Measurements from ENCODE around the gene GRM7. TPM values are rescaled to one million over a fixed set of nuclear protein-coding genes. Genes with fewer than 3 reads are reported as not detected.

Gene GRM7
- total RNA-seq, 1 experiment from 2014 or later, result 0.28 TPM

DNA sequence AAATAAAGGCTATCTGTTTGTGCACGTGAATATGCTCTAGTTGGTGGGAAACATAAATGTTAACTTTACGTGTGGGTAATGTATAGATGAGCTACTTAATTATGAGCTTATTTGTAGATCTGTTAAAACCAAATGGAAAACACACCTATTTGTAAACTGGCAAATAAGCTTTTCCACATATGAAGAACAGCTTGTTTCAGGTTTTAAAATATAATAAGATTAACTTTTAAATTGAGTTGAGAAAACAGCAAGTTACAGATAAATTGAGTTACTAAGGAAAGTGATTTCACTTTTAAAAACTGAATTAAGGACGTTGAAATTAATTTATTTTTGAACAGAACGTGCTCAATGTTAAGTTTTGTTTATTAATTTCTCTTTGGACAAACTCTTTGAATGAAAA, 140.5 kb downstream of the GRM7 start:
- H3K4me1 ChIP-seq (ENCODE audit: insufficient read depth, low read length), result no peaks in the 10 kb centered on the region
- Mint-ChIP-seq H3K36me3 (ENCODE audit: insufficient read depth in 1 of 3, low read depth in 3 of 3) (peaks cover 3 to 16% (median 13%) of the 10 kb centered on the region in 3 experiments), H3K9me3 (peaks cover 5 to 14% of the 10 kb centered on the region in 2 experiments), H3K27ac (no peak overlapping the region), H3K27me3 (ENCODE audit: low read depth) (no peaks in the 10 kb centered on the region), H3K4me3 (no peak overlapping the region), H3K4me1 (peaks cover 4 to 5% of the 10 kb centered on the region in 2 experiments)
- H3K79me2 ChIP-seq (ENCODE audit: insufficient read depth, low read length), result no peaks in the 10 kb centered on the region
- H3T11ph ChIP-seq (ENCODE audit: low read length), result no peak overlapping the region
- no peak overlapping the region for H4K5ac ChIP-seq (ENCODE audit: insufficient read length, low read depth, low read length)
- no peak overlapping the region for H3K27ac ChIP-seq (ENCODE audit: insufficient read length, low read depth, low read length)
- no peak overlapping the region for H2BK15ac ChIP-seq (ENCODE audit: low read depth, low read length)
- no CpG with 5 or more reads among the region's 4 CpGs for WGBS (ENCODE audit: extremely low coverage, insufficient read length, low lambda C conversion rate)
- no peaks in the 10 kb centered on the region for H3K9me3 ChIP-seq (ENCODE audit: control insufficient read depth, low read depth, low read length)
- H3K18ac ChIP-seq (ENCODE audit: insufficient read length, low read depth, low read length), result no peak overlapping the region
- no peak overlapping the region for H3K4me2 ChIP-seq (ENCODE audit: insufficient read depth, insufficient read length, low read length)
- H4K91ac ChIP-seq (ENCODE audit: insufficient read length, low read depth, low read length), result no peak overlapping the region
- no peak overlapping the region for H2AFZ ChIP-seq (ENCODE audit: low read length)
- H2BK12ac ChIP-seq (ENCODE audit: insufficient read length, low read depth, low read length), result no peak overlapping the region
- no peak overlapping the region for H3K4ac ChIP-seq (ENCODE audit: low read depth, low read length)
- H3K56ac ChIP-seq (ENCODE audit: insufficient read length, low read depth, low read length), result no peak overlapping the region
- H2BK120ac ChIP-seq (ENCODE audit: low read depth, low read length, poor library complexity, severe bottlenecking), result no peak overlapping the region
- H3K27me3 ChIP-seq (ENCODE audit: insufficient read depth, low read length), result no peaks in the 10 kb centered on the region
- no peak overlapping the region for H2BK5ac ChIP-seq (ENCODE audit: insufficient read length, low read length)
- H4K8ac ChIP-seq (replicated peaks; ENCODE audit: insufficient read length, low read depth, low read length), result no peak overlapping the region
- no peaks in the 10 kb centered on the region for H3K23me2 ChIP-seq (ENCODE audit: insufficient read length, low read depth, low read length, poor library complexity, severe bottlenecking)
- H4K20me1 ChIP-seq (ENCODE audit: control insufficient read depth, insufficient read depth, insufficient read length), result no peaks in the 10 kb centered on the region
- no peak overlapping the region for H2AK5ac ChIP-seq (ENCODE audit: insufficient read length, low read length)
- no peak overlapping the region for H3K14ac ChIP-seq (ENCODE audit: insufficient read depth, low read length)
- no peak overlapping the region for H3K23ac ChIP-seq (ENCODE audit: insufficient read length, low read depth, low read length)
- DNase-seq, result no peak
- H2BK20ac ChIP-seq (ENCODE audit: low read depth, low read length, poor library complexity, severe bottlenecking), result no peak overlapping the region
- TF ChIP-seq, protein P1, sequence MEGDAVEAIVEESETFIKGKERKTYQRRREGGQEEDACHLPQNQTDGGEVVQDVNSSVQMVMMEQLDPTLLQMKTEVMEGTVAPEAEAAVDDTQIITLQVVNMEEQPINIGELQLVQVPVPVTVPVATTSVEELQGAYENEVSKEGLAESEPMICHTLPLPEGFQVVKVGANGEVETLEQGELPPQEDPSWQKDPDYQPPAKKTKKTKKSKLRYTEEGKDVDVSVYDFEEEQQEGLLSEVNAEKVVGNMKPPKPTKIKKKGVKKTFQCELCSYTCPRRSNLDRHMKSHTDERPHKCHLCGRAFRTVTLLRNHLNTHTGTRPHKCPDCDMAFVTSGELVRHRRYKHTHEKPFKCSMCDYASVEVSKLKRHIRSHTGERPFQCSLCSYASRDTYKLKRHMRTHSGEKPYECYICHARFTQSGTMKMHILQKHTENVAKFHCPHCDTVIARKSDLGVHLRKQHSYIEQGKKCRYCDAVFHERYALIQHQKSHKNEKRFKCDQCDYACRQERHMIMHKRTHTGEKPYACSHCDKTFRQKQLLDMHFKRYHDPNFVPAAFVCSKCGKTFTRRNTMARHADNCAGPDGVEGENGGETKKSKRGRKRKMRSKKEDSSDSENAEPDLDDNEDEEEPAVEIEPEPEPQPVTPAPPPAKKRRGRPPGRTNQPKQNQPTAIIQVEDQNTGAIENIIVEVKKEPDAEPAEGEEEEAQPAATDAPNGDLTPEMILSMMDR (conservative IDR thresholded peaks at IDR 0.05), result no peak
- H3K9ac ChIP-seq (ENCODE audit: extremely low read depth, insufficient read length, low read length), result no peak overlapping the region
- no peaks in the 10 kb centered on the region for H3K79me1 ChIP-seq (ENCODE audit: insufficient read depth, low read depth, low read length, poor library complexity, severe bottlenecking)
